Tibial nerve (tissue), 4 donors: ENCODE results near the gene ANHX.

Experiments
- CTCF ChIP-seq, 5 experiments: fragments of 200-600 bp in 3 of 5; fragments of 450-650 bp in 2 of 5; sonication (generic) in 3 of 5; IDR thresholded peaks; one replicate each; pipeline ENCODE4 v1.5.1; 2016 to 2019; ENCODE audit warnings: antibody characterized with exemption in 5 of 5, mild to moderate bottlenecking in 3 of 5, moderate library complexity in 2 of 5
- EP300 ChIP-seq, 2 donors: sonication (generic); formaldehyde crosslinking; IDR thresholded peaks; one replicate each; pipeline ENCODE4 v1.6.1; 2017; ENCODE audit warnings: antibody characterized with exemption in 2 of 2, mild to moderate bottlenecking in 1 of 2
- POLR2A ChIP-seq, 2 donors: fragments of 450-650 bp; IDR thresholded peaks; one replicate each; pipeline ENCODE4 v1.6.1; 2017; ENCODE audit warnings: antibody characterized with exemption in 2 of 2, mild to moderate bottlenecking in 2 of 2, moderate library complexity in 2 of 2

GRCh38 chr12:133251732-133252131, 16.1 kb upstream of the ANHX start:
- TF ChIP-seq CTCF (IDR thresholded peaks at IDR 0.05): no peak
- no peak for TF ChIP-seq POLR2A (IDR thresholded peaks at IDR 0.05)
- no peak for TF ChIP-seq EP300 (IDR thresholded peaks at IDR 0.05)
